NCI-H748 treated with DMSO at 0.1 percent for 48 hours (cell line): Measurements from ENCODE around the gene WDR36.
A peak's percentile ranks its signal among the peaks of the same experiment; 100 is the strongest.
"Not testable (repeated sequence)": the region's sequence is repeated elsewhere in the genome, so short reads cannot be mapped to it uniquely, and the experiment has no call there.

Experiments used
- DNase-seq: peaks from one replicate; lab custom pipeline; 2025; lab: John Stamatoyannopoulos, UW

Gene WDR36

GRCh38 chr5:111138096-111138495 lies 45.9 kb downstream of the WDR36 start:
- DNase-seq: no peak

GRCh38 chr5:111141471-111141870 lies 49.3 kb downstream of the WDR36 start:
- not testable (repeated sequence) for DNase-seq

GRCh38 chr5:111142932-111143331 lies 50.8 kb downstream of the WDR36 start:
- DNase-seq: no peak

- no peak for DNase-seq
Measured at GRCh38 chr5:111143910-111144309, 51.8 kb downstream of the WDR36 start.

- DNase-seq: no peak
Measured at GRCh38 chr5:111144352-111144930, 52.3 kb downstream of the WDR36 start.

DNA sequence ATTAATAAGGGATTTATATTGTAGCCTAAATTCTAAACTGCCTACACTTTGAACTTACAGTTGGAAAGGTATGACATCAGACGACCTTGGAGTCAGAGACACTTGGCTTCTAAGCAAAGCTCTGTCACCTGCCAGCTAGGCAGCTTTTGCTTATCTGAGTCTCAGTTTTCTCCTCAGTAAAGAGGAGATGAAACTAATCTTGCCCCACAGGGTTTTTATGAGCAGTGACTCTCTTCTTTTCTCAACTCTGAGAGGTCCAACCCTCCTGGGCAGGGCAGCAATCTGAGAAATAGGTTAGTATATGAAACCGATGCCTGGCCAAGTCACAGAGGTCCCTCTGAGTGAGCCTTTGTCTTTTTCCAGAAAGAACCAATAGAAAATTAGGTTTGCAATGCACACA lies 53.9 kb downstream of the WDR36 start:
- no peak for DNase-seq

DNA sequence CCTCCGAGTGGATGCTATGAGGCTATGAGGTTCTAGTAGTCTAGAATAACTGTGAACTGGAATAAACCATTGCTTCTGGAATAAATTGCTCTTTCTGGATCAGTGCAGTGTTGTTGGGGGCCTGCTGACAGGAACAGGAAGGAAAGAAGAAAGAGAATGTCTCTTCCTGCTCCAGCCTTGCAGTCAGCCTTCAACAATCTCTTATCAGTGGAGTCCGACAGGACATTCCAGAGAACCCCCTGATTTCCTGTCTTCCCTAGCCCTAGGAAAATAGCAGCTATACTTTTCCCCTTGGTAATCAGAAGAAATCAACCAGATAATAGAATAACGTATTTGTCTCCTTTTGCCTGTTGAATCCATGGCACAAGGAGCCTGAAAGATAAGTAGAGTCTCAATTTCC lies 55.4 kb downstream of the WDR36 start:
- no peak for DNase-seq

DNA sequence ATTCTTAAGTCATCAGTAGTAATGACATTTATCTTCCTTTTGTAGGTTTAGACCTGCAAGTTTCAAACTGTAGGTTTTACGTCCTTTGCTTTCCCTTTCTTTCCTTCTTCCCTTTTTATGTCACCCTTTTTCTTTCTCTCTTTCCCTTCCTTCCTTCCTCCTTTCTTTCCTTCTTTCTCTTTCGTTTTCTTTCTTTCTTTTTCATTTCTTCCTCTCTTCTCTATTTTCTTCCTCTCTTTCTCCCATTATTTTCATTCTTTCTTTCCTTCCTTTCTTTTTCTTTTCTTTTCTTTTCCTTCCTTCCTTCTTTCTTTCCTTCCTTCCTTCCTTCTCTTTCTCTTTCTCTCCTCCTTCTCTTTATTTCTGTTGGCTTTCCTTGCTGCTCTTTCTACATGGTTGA lies 59.9 kb downstream of the WDR36 start:
- no peak for DNase-seq

DNA sequence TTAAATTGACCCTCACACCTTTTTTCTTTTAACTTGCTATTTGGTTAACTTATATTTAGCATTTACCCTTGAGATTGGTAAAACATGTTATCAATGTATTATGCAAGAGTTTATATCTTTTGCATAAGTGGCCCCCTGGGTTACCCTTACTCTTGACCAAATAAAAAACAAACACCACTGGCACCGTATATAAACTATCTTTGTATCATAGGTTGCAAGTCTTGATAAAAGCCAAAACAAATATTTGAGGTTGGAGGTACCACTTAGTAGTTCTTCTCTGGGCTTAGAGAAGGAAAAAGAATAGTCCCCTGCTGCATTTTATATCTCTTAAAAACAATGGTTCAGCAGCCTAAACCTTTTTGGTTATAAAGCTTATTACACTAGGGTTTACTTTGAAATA lies 61.3 kb downstream of the WDR36 start:
- DNase-seq: no peak

GRCh38 chr5:111153945-111154344 lies 61.8 kb downstream of the WDR36 start:
- no peak for DNase-seq

GRCh38 chr5:111158105-111158744 lies 66.1 kb downstream of the WDR36 start:
- peak; percentile 51 for DNase-seq

DNA sequence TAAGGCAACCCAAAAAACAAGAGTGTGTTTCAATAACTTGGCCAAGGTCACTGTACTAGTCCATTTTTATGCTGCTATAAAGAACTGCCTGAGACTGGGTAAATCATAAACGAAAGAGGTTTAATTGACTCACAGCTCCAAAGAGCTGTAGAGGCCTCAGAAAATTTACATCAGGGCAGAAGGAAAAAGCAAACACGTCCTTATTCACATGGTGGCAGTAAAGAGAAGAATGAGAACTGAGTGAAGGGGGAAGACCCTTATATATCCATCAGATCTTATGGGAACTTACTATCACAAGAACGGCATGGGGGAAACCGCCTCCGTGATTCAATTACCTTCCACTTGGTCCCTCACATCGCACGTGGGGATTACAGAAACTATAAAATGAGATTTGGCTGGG lies 67.7 kb downstream of the WDR36 start:
- DNase-seq: no peak

DNA sequence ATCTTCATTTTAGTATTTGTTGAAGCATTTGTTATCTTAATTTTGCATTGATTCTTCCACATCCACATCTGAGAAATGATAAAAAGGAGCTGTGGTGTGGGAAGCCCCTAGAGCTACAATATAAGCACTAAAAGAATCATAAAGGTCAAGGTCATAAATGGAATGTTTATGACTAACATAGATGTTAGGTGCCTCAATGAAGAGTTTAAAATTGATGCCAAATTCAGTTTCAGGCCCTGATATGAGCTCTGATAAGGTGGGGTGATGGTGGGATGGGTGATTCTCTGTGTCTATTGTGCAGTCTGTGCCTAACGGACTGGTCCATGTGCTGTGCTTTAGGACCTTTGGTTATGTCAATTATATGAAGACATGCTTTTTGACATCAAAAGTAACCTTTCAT lies 70.9 kb downstream of the WDR36 start:
- DNase-seq: no peak

GRCh38 chr5:111165058-111165457 lies 72.9 kb downstream of the WDR36 start:
- no peak for DNase-seq

GRCh38 chr5:111167551-111167950 lies 75.4 kb downstream of the WDR36 start:
- no peak for DNase-seq

GRCh38 chr5:111168608-111169007 lies 76.5 kb downstream of the WDR36 start:
- no peak for DNase-seq

DNA sequence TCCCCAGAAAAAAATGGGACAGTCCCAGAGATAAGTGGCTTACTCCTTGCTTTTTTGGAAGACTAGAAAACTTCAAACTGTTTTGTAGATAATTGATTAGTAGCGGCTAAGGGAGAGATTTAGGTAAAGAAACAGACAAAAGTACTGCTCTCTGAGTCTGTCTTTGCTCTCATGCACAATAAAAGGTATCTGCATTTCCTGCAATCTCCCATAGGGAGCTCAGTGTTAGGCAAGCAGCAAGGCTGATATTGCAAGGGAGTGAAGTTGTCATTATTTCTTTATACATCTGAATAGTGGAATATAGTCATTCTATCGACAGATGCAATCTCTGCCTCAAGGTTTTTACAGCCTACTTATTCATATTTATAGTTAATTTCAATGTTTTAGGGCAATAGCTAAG lies 77.1 kb downstream of the WDR36 start:
- no peak for DNase-seq

DNA sequence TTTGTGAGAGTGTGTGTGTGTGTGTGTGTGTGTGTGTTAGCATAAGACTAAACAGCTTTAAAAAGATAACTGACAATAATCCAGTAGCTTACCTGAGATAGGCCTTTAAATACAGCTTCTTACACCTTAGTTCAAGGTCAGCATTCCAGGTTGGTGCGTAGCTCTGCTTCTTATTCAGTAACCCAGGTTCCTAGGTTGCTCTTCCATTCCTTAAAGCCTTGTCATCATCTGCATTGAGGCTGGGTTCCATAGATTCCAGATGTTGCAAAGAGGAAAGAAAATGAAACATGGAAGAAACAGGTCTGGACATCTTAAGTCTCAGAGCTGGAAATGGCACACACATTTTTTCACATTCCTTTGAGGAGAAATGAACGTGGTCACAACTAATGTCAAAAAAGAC lies 78.1 kb downstream of the WDR36 start:
- DNase-seq: no peak

DNA sequence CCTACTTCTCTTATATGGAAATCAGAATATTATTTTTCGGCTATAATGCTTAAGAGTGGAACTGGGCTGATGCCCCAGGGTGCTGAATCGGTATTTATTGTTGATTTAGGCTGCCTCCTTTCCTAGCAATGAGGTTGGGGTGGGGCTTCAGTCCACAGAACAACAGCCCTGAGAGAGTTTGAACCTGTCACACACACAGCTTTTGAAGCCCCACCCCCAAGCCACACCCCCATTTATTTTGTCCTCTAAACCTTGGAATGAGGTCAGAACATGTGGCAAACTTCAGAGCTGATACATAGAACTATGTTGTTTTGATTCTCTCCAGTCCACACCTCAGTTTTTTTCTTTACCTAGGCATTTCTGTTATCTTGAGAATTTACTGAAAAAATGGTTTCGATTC lies 80.4 kb downstream of the WDR36 start:
- DNase-seq: peak; percentile 20

- no peak for DNase-seq
Measured at GRCh38 chr5:111173476-111173875, 81.3 kb downstream of the WDR36 start.
